PFSK-1 (cell line): ENCODE measurements around the gene PINK1.

Experiments used
- POLR2AphosphoS5 ChIP-seq: IDR thresholded peaks from 2 replicates; pipeline ENCODE4 v1.6.1; 2012; ENCODE audit warnings: low read depth, mild to moderate bottlenecking, control low read depth, low read length, moderate library complexity
- REST ChIP-seq, 2 experiments: IDR thresholded peaks; 2 replicates each; pipeline versions ENCODE4 v1.6.1 to v1.8.0; 2011 to 2012; ENCODE audit warnings: low read depth in 2 of 2, low read length in 2 of 2, control low read depth in 1 of 2, inconsistent platforms in 1 of 2, mild to moderate bottlenecking in 1 of 2, moderate library complexity in 1 of 2; ENCODE audit not compliant: insufficient read depth in 1 of 2
- SIN3A ChIP-seq: IDR thresholded peaks from 2 replicates; pipeline ENCODE4 v1.6.1; 2012; ENCODE audit warnings: mild to moderate bottlenecking, low read length, moderate library complexity, borderline replicate concordance; ENCODE audit not compliant: insufficient read depth
- TAF1 ChIP-seq: IDR thresholded peaks from 2 replicates; pipeline ENCODE4 v1.6.1; 2012; ENCODE audit warnings: low read length, control low read depth, borderline replicate concordance; ENCODE audit not compliant: insufficient read depth

GRCh38 chr1:20603504-20604464 is 29.5 kb upstream of the PINK1 start:
- TF ChIP-seq REST (IDR thresholded peaks at IDR 0.05; ENCODE audit: insufficient read depth in 1 of 2, low read depth in 2 of 2, low read length in 2 of 2) (no peak), TAF1 (no peak), POLR2AphosphoS5 (no peak), SIN3A (no peak)
